Stomach smooth muscle (tissue), 2 donors: ENCODE results near the gene NDUFS7.
A peak's percentile ranks its signal among the peaks of the same experiment; 100 is the strongest.
"Not testable (repeated sequence)": the region's sequence is repeated elsewhere in the genome, so short reads cannot be mapped to it uniquely, and the experiment has no call there.

Source experiments
- H3K27ac ChIP-seq: one replicate; pipeline ENCODE4 v1.7.0; 2013; ENCODE audit warnings: mild to moderate bottlenecking, low read length, inconsistent platforms
- H3K27me3 ChIP-seq, 2 donors: one replicate each; pipeline ENCODE4 v1.7.0; 2013; ENCODE audit warnings: low read length in 2 of 2; ENCODE audit not compliant: insufficient read depth in 2 of 2, control insufficient read depth in 1 of 2
- H3K36me3 ChIP-seq, 2 donors: one replicate each; pipeline ENCODE4 v1.7.0; 2013; ENCODE audit warnings: low read length in 2 of 2; ENCODE audit not compliant: control insufficient read depth in 2 of 2, insufficient read depth in 2 of 2
- H3K4me1 ChIP-seq: one replicate; pipeline ENCODE4 v1.7.0; 2013; ENCODE audit warnings: low read length; ENCODE audit not compliant: control insufficient read depth, insufficient read depth
- H3K4me3 ChIP-seq, 2 donors: one replicate each; pipeline ENCODE4 v1.7.0; 2013; ENCODE audit warnings: low read length in 2 of 2
- H3K9ac ChIP-seq, 2 donors: one replicate each; pipeline ENCODE4 v1.7.0; 2013; ENCODE audit warnings: low read length in 2 of 2, mild to moderate bottlenecking in 1 of 2
- H3K9me3 ChIP-seq, 2 donors: one replicate each; pipeline ENCODE4 v1.7.0; 2013; ENCODE audit warnings: low read length in 2 of 2; ENCODE audit not compliant: control insufficient read depth in 2 of 2
- donor health status: healthy.
- donor health status: Pancreatic carcinoma.

The NDUFS7 gene

GRCh38 chr19:1438035-1438932, 54.6 kb downstream of the NDUFS7 start, which contains the start of gene RPS15:
TSS of gene RPS15 (plus strand) at chr19:1438396. CDS start at chr19:1438426, 30 bp downstream.
- Histone ChIP-seq H3K27me3 (no peaks in the 10 kb centered on the region), H3K36me3 (peaks cover 24 to 27% of the 10 kb centered on the region in 2 donors), H3K9me3 (no peaks in the 10 kb centered on the region), H3K4me1 (peaks cover 18% of the 10 kb centered on the region), H3K9ac (peak within 1 kb of the TSS; percentile 87 to 90), H3K27ac (peak within 1 kb of the TSS; percentile 85), H3K4me3 (peak within 1 kb of the TSS; percentile 73 to 91)

- Histone ChIP-seq H3K4me1 (peaks cover 16% of the 10 kb centered on the region), H3K36me3 (peaks cover 22 to 26% of the 10 kb centered on the region in 2 donors), H3K4me3 (peak overlapping the region; percentile 73 to 91)
Observed at GRCh38 chr19:1438933-1439354, 55.2 kb downstream of the NDUFS7 start.

GRCh38 chr19:1439525-1440417, 56.1 kb downstream of the NDUFS7 start:
- Histone ChIP-seq H3K4me1 (peaks cover 16% of the 10 kb centered on the region), H3K9ac (peak overlapping the region; percentile 87 to 90), H3K4me3 (peak overlapping the region; percentile 73 to 91), H3K36me3 (peaks cover 22 to 26% of the 10 kb centered on the region in 2 donors)
- H3K27me3 ChIP-seq, H3K27ac ChIP-seq, H3K9me3 ChIP-seq: not testable (repeated sequence)

More at GRCh38 chr19:1438933-1439354, 55.2 kb downstream of the NDUFS7 start:
- Histone ChIP-seq H3K9ac (peak overlapping the region; percentile 87 to 90), H3K27ac (peak overlapping the region; percentile 85), H3K27me3 (no peaks in the 10 kb centered on the region), H3K9me3 (no peaks in the 10 kb centered on the region)

- Histone ChIP-seq H3K4me1 (peaks cover 22% of the 10 kb centered on the region), H3K4me3 (no peak overlapping the region), H3K9ac (no peak overlapping the region)
Observed at GRCh38 chr19:1440418-1440801, 56.7 kb downstream of the NDUFS7 start.

GRCh38 chr19:1441022-1441426, 57.3 kb downstream of the NDUFS7 start:
- peaks cover 4 to 9% of the 10 kb centered on the region in 2 donors for H3K27me3 ChIP-seq
- H3K27ac ChIP-seq = no peak overlapping the region
- no peak overlapping the region for H3K9ac ChIP-seq
- no peak overlapping the region for H3K4me3 ChIP-seq
- peaks cover 18 to 19% of the 10 kb centered on the region in 2 donors for H3K36me3 ChIP-seq
- no peaks in the 10 kb centered on the region for H3K9me3 ChIP-seq
- peaks cover 26% of the 10 kb centered on the region for H3K4me1 ChIP-seq

More at GRCh38 chr19:1440418-1440801, 56.7 kb downstream of the NDUFS7 start:
- Histone ChIP-seq H3K27me3 (peaks cover 1 to 2% of the 10 kb centered on the region in 2 donors), H3K36me3 (peaks cover 20 to 23% of the 10 kb centered on the region in 2 donors), H3K9me3 (no peaks in the 10 kb centered on the region), H3K27ac (no peak overlapping the region)

- Histone ChIP-seq H3K9me3 (no peaks in the 10 kb centered on the region), H3K27ac (no peak overlapping the region), H3K4me1 (peaks cover 33% of the 10 kb centered on the region), H3K9ac (no peak overlapping the region), H3K36me3 (peaks cover 18 to 19% of the 10 kb centered on the region in 2 donors), H3K27me3 (peaks cover 6 to 17% of the 10 kb centered on the region in 2 donors), H3K4me3 (no peak overlapping the region)
Observed at GRCh38 chr19:1441677-1442438, 58.2 kb downstream of the NDUFS7 start.
